HAP-1 (cell line): ENCODE measurements around the gene PFKL.

ENCODE experiments used
- DNase-seq, 2 experiments: peaks; one replicate each; pipeline ENCODE4 v3.0.0-alpha.2; 2016 to 2020; ENCODE audit warnings: low spot score in 2 of 2
- H3K27me3 ChIP-seq: fragments of 250-450 bp; sonication (Bioruptor Pico); 2 replicates; pipeline ENCODE4 v1.5.1; 2020; ENCODE audit warnings: low read depth, mild to moderate bottlenecking, moderate library complexity
- H3K36me3 ChIP-seq: fragments of 250-450 bp; sonication (Bioruptor Pico); replicated peaks from 2 replicates; pipeline ENCODE4 v1.5.1; 2020; ENCODE audit warnings: mild to moderate bottlenecking
- H3K4me1 ChIP-seq: fragments of 250-450 bp; sonication (Bioruptor Pico); 2 replicates; pipeline ENCODE4 v1.5.1; 2020; ENCODE audit warnings: mild to moderate bottlenecking
- H3K4me3 ChIP-seq: fragments of 250-450 bp; sonication (Bioruptor Pico); 2 replicates; pipeline ENCODE4 v1.5.1; 2020; ENCODE audit warnings: mild to moderate bottlenecking, moderate library complexity
- H3K9me3 ChIP-seq: fragments of 250-450 bp; sonication (Bioruptor Pico); 2 replicates; pipeline ENCODE4 v1.5.1; 2020; ENCODE audit warnings: mild to moderate bottlenecking, moderate library complexity
- in situ Hi-C: fragments of 300-500 bp; cut with MboI; formaldehyde crosslinking; loops from 3 replicates; pipeline ENCODE4 v1.14.3; 2020; ENCODE audit warnings: low sequenced_read_pairs, inconsistent platforms, mixed read lengths

The PFKL gene

GRCh38 chr21:44305691-44306090 lies 5.8 kb downstream of the PFKL start:
- no peaks in the 10 kb centered on the region for H3K9me3 ChIP-seq
- H3K36me3 ChIP-seq: peaks cover 4% of the 10 kb centered on the region
- H3K4me3 ChIP-seq: no peak overlapping the region
- no peak for DNase-seq
- H3K27me3 ChIP-seq: no peaks in the 10 kb centered on the region
- H3K4me1 ChIP-seq: no peaks in the 10 kb centered on the region
- in situ Hi-C loops: no loop called here

GRCh38 chr21:44306936-44307704 lies 7.3 kb downstream of the PFKL start:
- Histone ChIP-seq H3K36me3 (peaks cover 11% of the 10 kb centered on the region), H3K4me1 (no peaks in the 10 kb centered on the region)
- DNase-seq: no peak

GRCh38 chr21:44310628-44311507 lies 11.0 kb downstream of the PFKL start:
- H3K4me1 ChIP-seq: no peaks in the 10 kb centered on the region
- H3K36me3 ChIP-seq: peaks cover 11% of the 10 kb centered on the region

More at GRCh38 chr21:44306936-44307704, 7.3 kb downstream of the PFKL start:
- in situ Hi-C loops: no loop called here
- H3K27me3 ChIP-seq: no peaks in the 10 kb centered on the region
- H3K9me3 ChIP-seq: no peaks in the 10 kb centered on the region
- H3K4me3 ChIP-seq: no peak overlapping the region

GRCh38 chr21:44312089-44312488 lies 12.2 kb downstream of the PFKL start:
- Histone ChIP-seq H3K27me3 (no peaks in the 10 kb centered on the region), H3K4me3 (no peak overlapping the region), H3K4me1 (no peaks in the 10 kb centered on the region), H3K9me3 (no peaks in the 10 kb centered on the region), H3K36me3 (peaks cover 12% of the 10 kb centered on the region)
- no peak for DNase-seq
- in situ Hi-C loops: no loop called here

More at GRCh38 chr21:44310628-44311507, 11.0 kb downstream of the PFKL start:
- H3K27me3 ChIP-seq: no peaks in the 10 kb centered on the region
- no peaks in the 10 kb centered on the region for H3K9me3 ChIP-seq
- in situ Hi-C loops: no loop called here
- DNase-seq: no peak
- no peak overlapping the region for H3K4me3 ChIP-seq

- Histone ChIP-seq H3K4me3 (no peak overlapping the region), H3K4me1 (no peaks in the 10 kb centered on the region), H3K36me3 (peaks cover 10% of the 10 kb centered on the region), H3K27me3 (no peaks in the 10 kb centered on the region), H3K9me3 (no peaks in the 10 kb centered on the region)
- DNase-seq: no peak
- in situ Hi-C loops: no loop called here
Measured at GRCh38 chr21:44312716-44313115, 12.9 kb downstream of the PFKL start.

- Histone ChIP-seq H3K9me3 (no peaks in the 10 kb centered on the region), H3K4me3 (no peak overlapping the region), H3K27me3 (no peaks in the 10 kb centered on the region), H3K36me3 (peaks cover 10% of the 10 kb centered on the region), H3K4me1 (no peaks in the 10 kb centered on the region)
- DNase-seq: no peak
- in situ Hi-C loops: no loop called here
Measured at GRCh38 chr21:44313451-44313850, 13.6 kb downstream of the PFKL start.

GRCh38 chr21:44314128-44314527 lies 14.3 kb downstream of the PFKL start:
- Histone ChIP-seq H3K27me3 (no peaks in the 10 kb centered on the region), H3K4me1 (no peaks in the 10 kb centered on the region), H3K9me3 (no peaks in the 10 kb centered on the region), H3K36me3 (peaks cover 10% of the 10 kb centered on the region), H3K4me3 (no peak overlapping the region)
- DNase-seq: no peak
- in situ Hi-C loops: no loop called here

- Histone ChIP-seq H3K36me3 (peaks cover 10% of the 10 kb centered on the region), H3K27me3 (no peaks in the 10 kb centered on the region), H3K4me1 (no peaks in the 10 kb centered on the region), H3K4me3 (no peak overlapping the region), H3K9me3 (no peaks in the 10 kb centered on the region)
- in situ Hi-C loops: no loop called here
- no peak for DNase-seq
Measured at GRCh38 chr21:44314561-44314960, 14.7 kb downstream of the PFKL start.

- peaks cover 9% of the 10 kb centered on the region for H3K36me3 ChIP-seq
- H3K27me3 ChIP-seq: no peaks in the 10 kb centered on the region
- no peak for DNase-seq
- H3K4me3 ChIP-seq: no peak overlapping the region
- in situ Hi-C loops: no loop called here
- no peaks in the 10 kb centered on the region for H3K9me3 ChIP-seq
- no peaks in the 10 kb centered on the region for H3K4me1 ChIP-seq
Measured at GRCh38 chr21:44315691-44316203, 15.9 kb downstream of the PFKL start.

GRCh38 chr21:44316277-44316900 lies 16.5 kb downstream of the PFKL start:
- no peak for DNase-seq
- in situ Hi-C loops: no loop called here
- H3K27me3 ChIP-seq: no peaks in the 10 kb centered on the region
- H3K36me3 ChIP-seq: peaks cover 3% of the 10 kb centered on the region
- no peak overlapping the region for H3K4me3 ChIP-seq
- no peaks in the 10 kb centered on the region for H3K4me1 ChIP-seq
- no peaks in the 10 kb centered on the region for H3K9me3 ChIP-seq

- no peak for DNase-seq
- Histone ChIP-seq H3K36me3 (peaks cover 11% of the 10 kb centered on the region), H3K4me1 (no peaks in the 10 kb centered on the region), H3K9me3 (no peaks in the 10 kb centered on the region), H3K4me3 (no peak overlapping the region), H3K27me3 (no peaks in the 10 kb centered on the region)
- in situ Hi-C loops: no loop called here
Measured at GRCh38 chr21:44317241-44317782, 17.5 kb downstream of the PFKL start.

- in situ Hi-C loops: no loop called here
- no peak for DNase-seq
- Histone ChIP-seq H3K27me3 (no peaks in the 10 kb centered on the region), H3K36me3 (peaks cover 11% of the 10 kb centered on the region), H3K4me3 (no peak overlapping the region), H3K4me1 (no peaks in the 10 kb centered on the region), H3K9me3 (no peaks in the 10 kb centered on the region)
Measured at GRCh38 chr21:44317871-44318270, 18.0 kb downstream of the PFKL start.

- H3K27me3 ChIP-seq: no peaks in the 10 kb centered on the region
- H3K36me3 ChIP-seq: peaks cover 11% of the 10 kb centered on the region
- H3K4me1 ChIP-seq: no peaks in the 10 kb centered on the region
- no peak for DNase-seq
- no peak overlapping the region for H3K4me3 ChIP-seq
- in situ Hi-C loops: no loop called here
- H3K9me3 ChIP-seq: no peaks in the 10 kb centered on the region
Measured at GRCh38 chr21:44318489-44319285, 18.8 kb downstream of the PFKL start.
